GM19328 (cell line): Measurements from ENCODE around the gene ST14.
"Not testable (repeated sequence)": the region's sequence is repeated elsewhere in the genome, so short reads cannot be mapped to it uniquely, and the experiment has no call there.

Source experiments
- ATAC-seq: cut with Tn5 transposase; IDR thresholded peaks from one replicate; pipeline ENCODE4 v1.9.1; 2021; ENCODE audit warnings: mild to moderate bottlenecking, moderate library complexity; ENCODE audit not compliant: unreplicated experiment

The ST14 gene

DNA sequence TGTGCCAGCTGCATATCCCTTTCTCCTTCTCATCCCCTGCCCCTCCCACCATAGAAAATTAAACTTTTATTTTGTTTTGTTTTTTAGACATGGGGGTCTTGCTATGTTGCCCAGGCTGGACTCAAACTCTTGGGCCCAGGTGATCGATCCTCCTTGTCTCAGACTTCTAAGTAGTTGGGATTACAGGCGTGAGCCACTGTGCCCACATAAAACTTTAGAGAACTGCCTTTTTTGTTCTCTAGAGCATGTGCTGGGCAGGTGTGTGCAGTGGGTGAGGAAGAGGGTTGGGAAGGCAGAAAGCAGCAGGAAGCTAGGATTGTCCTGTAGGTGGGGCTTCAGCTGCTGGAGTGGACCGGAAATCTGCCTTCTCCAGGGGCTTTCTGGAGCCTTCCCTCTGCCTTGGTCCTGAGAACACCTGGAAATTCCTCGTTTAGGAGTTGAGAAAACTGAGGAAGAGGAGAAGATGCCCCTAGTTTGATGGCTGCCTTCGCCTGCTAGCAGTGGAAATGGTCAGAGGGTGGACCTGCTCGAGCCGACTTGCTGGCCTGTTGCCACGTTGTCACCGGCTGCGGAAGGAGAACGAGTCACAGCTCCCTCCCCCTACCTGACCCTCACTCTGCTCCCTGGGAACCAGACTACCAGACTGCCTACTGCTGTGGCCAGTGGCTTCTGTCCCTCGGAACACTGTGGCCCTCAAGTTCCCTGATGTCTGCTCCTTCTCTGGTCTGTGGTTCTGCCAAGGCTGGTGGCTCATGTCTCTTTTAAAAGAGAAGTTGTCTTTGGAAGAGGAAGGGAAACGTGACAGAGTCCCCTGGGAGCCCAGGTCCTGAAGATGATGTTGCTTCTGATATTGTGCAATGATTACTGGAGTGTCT lies 4.0 kb downstream of the ST14 start:
- ATAC-seq, result no peak

DNA sequence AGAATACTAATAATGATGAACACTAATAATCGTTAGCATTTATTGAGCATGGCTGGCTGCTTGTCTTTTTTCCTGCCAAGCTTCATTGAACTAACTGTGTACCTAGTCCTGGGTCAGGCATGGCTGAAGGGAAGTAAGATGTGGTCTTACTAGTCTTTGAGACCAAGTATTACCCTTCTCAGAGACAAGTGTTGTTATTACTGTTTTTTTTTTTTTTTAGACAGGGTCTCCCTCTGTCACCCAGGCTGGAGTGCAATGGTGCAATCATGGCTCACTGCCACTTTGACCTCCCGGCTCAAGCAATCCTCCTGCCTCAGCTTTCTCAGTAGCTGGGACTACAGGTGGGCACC lies 4.6 kb downstream of the ST14 start:
- ATAC-seq, result no peak

DNA sequence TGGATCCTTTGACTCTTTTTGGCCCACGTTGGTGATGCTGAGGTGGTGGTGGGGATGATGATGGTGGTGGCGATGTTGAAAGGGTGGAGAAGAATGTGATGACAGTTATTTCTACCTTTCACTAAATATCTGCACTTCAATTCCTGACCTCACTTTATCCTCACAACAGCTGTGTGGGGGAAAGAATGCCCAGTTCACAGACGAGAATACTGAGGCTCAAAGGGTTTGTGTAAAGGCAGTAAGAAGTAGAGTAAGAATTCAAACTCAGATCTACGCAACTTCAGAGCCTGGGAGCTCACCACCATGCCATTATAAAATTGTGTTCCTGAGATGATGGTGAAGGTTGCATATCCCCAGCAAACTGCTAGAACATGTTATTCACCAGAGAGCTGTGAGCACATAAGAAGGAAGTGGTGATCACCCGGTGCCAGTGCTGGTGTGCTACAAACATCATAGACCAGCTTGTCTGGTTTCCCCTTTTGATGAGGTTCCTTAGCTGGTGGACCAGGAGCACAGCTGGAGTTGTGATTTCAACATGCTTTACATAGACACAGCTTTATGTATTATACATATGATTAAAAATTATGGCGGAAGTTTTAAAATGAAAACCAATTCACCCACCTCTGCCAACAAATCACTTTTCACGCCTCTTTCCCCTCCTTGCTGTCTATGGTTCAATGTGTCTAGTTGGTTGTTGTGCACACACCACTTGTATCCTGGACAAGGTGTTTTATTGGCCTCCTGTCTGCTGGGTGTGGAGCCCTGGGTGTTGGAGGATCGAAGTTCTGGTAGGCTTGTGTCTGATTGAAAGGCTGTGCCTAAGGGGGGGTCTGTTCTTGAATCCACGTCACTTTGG lies 6.2 kb downstream of the ST14 start:
- no peak for ATAC-seq

DNA sequence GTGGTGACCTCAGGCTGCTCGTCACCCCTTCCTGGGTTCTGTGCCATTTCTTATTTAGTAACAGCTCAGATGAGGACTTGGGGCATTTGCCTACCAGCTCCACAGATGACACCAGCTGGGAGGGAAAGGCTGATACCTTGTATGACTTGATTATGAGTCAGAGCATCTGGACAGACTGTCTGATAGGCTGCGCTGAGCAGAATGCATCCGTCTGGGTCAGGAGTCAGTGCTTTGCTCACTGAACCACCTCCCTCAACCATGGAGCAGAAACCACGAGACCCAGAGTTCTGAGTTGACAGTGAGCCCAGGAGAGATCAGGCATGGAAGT lies 6.8 kb downstream of the ST14 start:
- no peak for ATAC-seq

DNA sequence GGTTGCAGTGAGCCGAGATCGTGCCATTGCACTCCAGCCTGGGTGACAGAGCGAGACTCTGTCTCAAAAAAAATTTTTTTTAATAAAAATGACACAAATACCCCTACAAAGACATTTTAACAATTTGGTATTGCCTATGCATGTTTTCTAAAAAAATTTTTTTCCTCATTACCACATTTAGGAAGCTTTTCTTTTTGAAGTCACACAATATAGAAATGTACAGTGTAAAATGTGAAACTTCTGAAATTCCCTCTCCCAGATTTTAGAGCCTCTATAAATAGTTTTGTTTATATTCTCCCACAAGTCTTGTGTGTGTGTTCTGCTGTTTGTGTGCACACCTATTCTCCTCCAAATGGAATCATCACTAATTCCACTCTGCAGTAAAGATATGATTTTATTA lies 7.6 kb downstream of the ST14 start:
- no peak for ATAC-seq

DNA sequence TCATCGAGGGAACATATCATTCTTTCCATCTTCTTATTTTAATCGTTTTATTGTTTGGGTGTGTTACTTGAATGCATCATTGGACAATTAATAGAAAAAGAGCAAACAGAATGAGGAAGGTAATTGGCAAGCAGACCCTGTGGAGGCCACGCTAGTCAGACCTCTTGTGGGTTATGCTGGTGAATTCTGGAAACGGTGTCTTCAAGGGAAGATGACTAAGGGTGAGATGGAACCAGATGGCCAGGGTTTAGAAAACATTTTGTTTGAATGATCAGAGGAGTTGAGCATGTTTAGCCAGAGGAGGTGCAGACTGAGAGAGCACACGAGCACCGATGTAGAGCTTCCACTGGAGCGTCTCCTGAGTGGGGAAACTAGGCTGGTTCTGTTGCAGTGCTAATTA lies 8.5 kb downstream of the ST14 start:
- no peak for ATAC-seq

DNA sequence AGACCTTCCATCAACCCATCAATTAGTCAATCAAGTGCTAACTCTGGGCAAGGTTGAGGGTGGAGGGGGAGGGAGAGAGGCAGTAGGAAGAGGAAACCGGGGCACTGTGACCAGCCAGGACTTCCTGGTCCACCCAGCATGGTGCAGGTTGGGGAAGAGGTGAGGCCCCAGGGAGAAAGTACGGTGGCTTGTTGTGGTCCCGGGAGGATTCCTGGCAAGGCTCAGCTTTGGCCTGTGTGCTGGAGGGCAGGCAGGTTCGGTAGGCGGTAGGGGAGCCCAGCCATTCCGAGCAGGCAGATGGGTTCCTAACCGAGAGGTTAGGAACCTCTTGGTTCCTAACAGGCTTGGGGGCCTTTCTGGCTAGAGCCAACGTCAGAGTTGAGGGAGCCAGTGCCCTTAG lies 10.8 kb downstream of the ST14 start:
- ATAC-seq, result no peak

DNA sequence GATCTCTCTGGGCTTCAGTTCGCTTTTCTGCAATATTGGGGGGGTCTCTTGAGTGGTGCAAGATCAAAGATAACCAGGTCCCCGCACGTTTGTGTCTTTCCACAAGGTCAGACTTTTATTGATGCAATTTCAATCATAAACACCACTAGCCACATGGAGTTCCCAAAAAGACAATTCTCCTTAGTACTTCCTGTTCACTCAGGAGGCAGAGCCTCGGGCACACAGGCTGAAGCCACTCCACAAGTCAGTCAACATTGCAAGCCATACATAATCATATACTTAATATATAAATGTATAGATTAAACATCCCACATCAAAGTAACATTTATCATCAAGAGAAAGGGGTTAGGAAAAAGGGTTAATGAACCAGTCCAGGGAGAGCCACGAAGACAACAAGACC lies 12.0 kb downstream of the ST14 start:
- no peak for ATAC-seq

DNA sequence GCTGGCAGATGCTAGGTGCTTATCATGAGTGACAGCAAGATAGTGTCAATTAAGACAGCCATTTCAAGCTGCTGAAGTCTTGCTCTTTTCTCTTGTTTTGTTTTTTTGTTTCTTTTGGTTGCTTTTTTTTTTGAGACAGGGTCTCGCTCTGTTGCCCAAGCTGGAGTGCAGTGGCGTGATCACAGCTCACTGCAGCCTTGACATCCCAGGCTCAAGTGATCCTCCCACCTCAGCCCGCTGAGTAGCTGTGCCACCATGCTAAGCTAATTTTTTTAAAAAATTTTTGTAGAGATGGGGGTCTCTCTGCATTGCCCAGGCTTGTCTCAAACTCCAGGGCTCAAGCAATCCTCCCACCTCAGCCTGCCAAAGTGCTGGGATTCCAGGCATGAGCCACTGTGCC lies 12.4 kb downstream of the ST14 start:
- ATAC-seq, result not testable (repeated sequence)

DNA sequence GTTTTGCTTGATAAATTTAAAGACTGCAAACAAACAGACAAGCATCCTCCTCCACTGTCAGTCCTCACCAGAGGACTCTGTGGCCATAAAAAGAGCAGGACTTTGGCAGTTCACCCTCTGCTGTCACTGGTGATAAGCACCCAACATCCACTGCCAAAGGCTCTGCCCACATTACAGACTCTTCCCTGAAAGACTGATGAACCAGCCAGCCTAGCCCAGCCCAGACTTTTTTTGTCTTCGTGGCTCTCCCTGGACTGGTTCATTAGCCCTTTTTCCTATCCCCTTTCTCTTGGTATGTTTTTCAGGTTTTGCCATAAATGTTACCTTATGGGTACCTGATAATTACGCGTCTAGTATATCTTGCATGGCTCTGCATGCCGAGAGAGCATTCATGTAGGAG lies 15.1 kb downstream of the ST14 start:
- ATAC-seq, result no peak

DNA sequence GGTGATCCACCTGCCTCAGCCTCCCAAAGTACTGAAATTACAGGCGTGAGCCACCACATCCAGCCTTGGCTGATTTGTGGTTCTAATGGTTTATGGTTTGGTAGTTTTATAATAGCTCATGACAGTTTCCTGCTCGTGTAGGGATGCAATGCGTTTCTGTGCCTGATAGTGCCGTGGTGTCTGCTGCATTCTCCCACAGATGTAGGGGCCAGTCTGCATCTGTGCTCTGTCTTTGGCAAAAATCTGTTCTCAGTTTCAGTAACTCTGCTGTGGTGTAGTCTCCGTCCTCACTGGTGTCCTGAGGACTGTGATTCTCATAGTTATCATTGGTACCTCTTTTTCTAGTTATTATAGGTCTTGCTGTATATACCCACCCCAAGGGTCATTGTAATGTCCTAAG lies 16.3 kb downstream of the ST14 start:
- no peak for ATAC-seq

DNA sequence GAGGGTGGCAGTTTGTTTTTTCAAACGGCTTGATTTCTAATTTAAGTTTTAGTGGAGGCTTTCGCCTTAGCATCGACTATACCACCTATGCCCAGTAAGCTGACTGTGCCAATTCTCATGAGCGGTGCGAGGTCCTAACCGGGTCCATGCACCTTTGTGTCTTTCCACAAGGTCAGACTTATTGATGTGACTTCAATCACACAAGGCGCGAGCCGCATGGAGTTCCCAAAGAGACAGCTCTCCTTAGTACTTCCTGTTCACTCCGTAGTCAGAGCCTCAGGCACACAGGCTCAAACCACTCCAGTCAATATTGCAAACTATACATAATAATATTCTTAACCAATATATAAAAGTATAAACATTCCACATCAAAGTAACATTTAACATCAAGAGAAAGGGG lies 18.2 kb downstream of the ST14 start:
- no peak for ATAC-seq

DNA sequence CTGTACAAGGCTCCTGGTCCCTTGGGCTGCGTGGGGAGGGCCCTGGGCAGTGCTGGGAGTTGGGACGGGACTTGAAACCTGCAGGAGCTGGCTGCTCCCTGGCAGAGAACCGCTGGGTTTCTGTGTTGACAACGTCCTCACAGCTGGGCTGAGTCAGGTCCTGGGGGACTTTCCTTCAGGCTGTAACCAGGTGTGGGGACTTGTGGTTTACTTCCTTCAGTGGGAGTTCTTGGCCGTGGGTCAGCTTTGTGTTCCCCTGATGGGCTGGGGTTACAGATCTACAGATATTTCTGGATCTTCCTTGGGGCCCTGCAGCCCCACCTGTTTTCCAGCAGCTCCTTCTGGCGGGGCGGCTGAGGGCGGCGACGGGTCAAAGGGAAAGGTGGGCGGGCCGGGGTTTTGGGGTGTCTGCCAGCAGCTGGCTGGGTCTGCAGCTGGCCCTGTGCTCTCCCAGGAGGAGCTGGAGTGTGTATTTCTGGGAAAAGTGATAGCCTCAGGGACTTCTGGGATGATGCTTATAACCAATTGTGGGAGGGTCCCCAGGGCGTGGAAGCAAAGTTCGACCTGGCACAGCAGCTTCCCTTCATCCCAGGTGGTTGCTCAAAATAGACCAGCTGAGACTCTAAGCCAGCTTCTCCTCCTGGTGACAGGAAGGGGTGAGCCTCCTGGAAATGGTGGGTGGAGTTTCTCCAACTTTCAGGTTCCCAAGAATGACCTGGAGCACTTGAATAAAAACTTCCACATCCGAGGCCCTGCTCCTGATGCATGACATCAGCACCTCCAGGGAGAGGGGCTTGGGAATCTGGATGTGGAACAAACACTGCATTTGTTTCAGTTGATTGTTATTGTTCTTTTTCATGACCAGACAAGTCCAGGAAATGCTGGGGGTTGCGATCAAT lies 19.1 kb downstream of the ST14 start:
- no peak for ATAC-seq

DNA sequence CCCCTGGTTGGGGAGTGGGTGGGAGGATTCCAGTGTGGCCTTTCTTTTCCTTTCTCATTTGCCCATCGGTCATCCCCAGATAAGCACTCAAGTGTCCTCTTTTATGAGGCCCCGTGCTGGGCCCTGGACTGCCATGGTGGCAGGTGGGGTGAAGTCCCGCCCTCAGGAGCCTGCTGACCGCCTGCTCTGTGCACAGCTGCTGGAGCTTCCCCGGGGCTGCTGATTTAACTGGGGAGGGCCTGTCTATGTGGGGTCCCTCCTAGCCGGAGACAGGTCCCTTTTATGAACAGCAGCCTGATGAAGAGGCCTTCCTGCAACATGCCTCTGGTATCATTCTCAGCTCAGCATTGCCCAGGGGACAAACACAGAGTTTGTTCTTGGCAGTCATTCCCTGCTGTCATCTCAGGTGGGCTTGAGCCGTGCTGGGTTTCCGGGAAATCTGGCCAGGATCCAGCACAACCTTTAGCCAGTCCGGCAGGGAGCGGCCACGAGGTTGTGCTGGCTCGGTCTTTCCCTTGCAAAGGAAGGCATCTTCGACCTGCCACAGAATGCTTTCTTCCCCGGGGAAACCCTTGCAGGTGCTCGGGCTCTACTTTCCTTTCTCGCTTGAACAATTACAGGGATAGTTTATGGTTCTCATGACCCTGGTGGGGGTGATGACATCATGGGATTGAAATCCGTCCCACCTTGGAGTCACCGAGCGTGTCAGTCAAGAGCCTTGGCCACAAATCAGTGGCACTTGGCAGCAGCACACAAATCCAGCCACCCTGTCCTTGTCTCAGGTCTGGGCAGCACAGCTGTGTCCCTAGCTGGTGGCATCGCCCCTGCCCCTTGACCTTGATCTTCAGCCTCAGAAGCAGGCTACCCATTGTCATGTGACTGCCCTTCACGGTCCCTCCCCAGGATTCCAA lies 20.1 kb downstream of the ST14 start:
- ATAC-seq, result no peak

DNA sequence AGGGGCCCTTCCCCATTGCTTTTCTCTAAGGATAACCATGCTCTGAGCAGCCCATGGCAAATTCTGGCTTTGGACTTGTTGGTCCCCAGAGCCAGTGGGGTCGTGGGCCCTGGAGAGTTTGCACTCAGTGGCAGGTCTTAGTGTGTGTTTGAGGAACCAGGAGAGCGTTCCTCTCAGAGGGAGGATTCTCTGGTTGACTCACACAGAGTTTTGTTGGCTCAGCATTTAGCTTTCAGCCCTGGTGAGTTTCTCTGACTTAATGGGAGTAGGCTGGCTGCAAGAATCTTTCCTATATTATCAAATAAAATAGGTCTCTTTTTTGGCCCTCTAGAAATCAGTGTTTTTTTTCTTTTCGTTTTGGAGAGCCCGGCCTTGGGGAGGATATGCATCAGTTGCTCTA lies 20.9 kb downstream of the ST14 start:
- no peak for ATAC-seq

DNA sequence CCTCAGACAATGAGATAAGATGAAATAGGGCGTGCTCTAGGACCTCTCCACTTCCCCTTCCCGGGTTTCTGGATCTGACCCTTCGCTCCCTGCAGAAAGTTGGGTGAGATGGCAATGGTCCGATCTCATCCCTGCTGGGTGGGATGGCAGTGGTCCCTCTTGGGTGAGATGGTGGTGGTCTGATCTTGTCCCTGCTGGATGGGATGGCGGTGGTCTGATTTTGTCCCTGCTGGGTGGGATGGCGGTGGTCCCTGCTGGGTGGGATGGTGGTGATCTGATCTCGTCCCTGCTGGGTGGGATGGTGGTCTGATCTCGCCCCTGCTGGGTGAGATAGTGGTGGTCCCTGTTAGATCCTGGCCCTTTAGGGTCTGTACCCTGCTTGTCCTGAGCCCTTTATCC lies 21.3 kb downstream of the ST14 start:
- ATAC-seq, result no peak

DNA sequence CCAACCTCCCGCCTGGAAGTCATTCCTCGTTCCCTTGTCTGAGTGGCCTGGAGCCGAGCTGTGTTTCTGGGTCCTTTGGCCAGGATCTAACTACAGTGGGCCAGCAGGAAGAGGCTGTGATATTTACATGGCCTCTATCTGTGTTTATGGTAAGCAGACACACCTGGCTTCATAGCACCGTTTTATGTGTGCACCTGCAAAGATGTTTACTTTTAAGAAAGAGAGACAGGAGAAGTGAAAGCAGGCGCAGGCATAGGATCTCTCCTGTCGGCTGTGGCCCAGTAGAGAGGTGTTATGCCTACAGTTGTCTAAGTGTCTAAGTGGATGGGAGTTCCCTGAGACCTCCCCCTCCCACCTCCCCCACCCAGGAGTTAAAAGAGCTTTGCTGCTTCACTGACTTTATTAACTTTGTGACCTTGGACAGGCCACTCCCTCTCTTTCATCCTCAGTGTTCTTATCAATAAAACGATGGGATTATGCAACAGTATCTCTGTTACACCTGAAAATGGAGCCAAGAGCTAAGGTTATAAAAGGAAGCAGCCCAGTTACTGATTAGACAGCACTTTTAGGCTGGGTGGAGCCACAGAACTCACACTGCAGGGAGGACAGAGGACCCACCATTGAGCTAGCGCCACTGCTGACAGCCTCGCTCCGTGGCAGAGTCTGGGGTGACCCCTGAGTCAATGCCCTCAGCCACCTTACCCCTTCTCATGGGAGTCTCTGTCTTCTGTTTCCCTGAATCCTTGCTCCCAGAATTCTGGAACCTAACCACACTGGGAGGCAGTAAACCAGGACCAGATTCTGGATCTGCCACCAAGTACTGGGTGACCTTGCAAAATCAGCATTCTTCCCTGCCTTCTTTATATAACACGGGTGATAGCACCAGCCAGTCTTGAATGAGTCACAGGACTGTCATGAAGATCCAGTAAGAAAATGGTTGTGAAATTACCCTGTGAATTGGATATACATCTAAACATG lies 22.0 kb downstream of the ST14 start:
- no peak for ATAC-seq

DNA sequence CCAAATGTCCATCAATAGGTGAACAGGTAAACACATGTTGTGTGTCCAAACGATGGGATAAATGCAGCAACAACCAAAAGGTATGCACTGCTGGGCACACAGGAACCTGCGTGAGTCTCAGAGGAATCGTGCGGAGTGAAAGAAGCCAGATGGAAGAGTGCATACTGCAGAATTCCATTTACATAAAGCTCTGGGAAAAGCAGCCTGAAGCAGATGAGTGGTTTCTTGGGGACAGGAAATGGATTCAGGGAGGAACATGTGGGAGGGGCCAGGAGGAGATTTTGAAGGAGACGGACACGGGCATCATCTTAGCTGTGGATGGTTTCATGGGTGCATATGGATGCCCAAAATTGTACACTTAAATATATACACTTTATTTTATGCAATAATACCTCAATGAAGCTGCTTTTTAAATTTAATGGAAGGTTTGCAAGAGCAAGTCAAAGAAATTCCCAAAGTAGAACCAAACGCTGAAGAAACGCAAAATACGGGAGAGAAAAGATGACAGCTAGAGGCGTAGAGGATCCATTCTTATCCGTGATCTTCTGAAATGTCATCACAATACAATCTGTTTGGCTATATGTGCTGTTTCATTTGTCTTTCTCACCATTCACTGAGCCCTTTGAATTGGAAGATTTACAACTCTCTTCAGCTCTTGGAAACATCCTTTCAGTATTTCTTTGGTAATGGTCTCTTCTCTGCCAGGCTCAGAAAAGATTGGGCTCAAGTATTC lies 24.5 kb downstream of the ST14 start:
- ATAC-seq, result no peak

DNA sequence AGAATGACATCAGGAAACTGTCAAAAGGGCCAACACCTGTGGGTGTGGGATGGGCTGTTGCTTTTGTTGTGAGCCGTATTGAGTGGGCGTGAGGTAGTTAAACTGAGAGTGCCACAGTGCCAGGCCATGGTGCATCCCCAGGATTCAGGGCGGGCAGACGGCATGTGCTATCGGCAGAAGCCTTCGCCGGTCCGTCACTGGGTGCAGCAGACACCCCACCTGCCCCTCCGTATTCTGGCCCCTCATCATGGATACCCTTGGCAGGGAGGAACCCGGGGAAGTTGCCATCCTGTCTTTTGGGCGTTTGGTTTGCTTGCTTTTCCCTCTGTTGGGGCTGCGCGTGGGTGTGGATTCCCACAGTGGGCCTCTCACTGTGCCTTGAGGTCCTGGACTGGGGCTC lies 27.5 kb downstream of the ST14 start:
- no peak for ATAC-seq
